WTC11 (cell line): ENCODE results near the gene FRMD5. TPM values are rescaled to one million over a fixed set of nuclear protein-coding genes. Genes with fewer than 3 reads are reported as not detected.

Experiments
- ATAC-seq: fragments of 200-7000 bp; cut with Tn5 transposase; 2 replicates; pipeline ENCODE4 v1.10.0; 2021; ENCODE audit warnings: mild to moderate bottlenecking, moderate library complexity
- CTCF ChIA-PET: fragments of 300-600 bp; sonication (Branson Sonifier 250); formaldehyde crosslinking; loops from one replicate; lab custom pipeline; 2021; ENCODE audit warnings: antibody characterized with exemption; lab: Charles Lee
- POLR2A ChIA-PET: fragments of 350-600 bp; sonication (Branson Sonifier 250); formaldehyde crosslinking; loops from one replicate; lab custom pipeline; 2021; ENCODE audit warnings: antibody characterized with exemption; lab: Charles Lee
- DNase-seq: peaks from one replicate; pipeline ENCODE4 v3.0.0; 2021; ENCODE audit warnings: low spot score
- H3K27ac Mint-ChIP-seq: 2 replicates; pipeline ENCODE4 v1.8.0; 2021; ENCODE audit warnings: mixed read lengths
- H3K27me3 Mint-ChIP-seq: 2 replicates; pipeline ENCODE4 v1.8.0; 2021; ENCODE audit warnings: low read depth, mild to moderate bottlenecking, moderate library complexity, mixed read lengths
- H3K36me3 Mint-ChIP-seq: 2 replicates; pipeline ENCODE4 v1.8.0; 2021; ENCODE audit warnings: mixed read lengths
- H3K4me1 Mint-ChIP-seq: 2 replicates; pipeline ENCODE4 v1.8.0; 2022; ENCODE audit warnings: mixed read lengths
- H3K4me3 Mint-ChIP-seq: 2 replicates; pipeline ENCODE4 v1.8.0; 2021; ENCODE audit warnings: mild to moderate bottlenecking, moderate library complexity, mixed read lengths
- H3K9me3 Mint-ChIP-seq: 2 replicates; pipeline ENCODE4 v1.8.0; 2021; ENCODE audit warnings: mixed read lengths
- CDX4 ChIP-seq: fragments of 250-450 bp; sonication (Bioruptor Pico); IDR thresholded peaks from 2 replicates; pipeline ENCODE4 v1.9.0; 2021; ENCODE audit warnings: moderate library complexity, mild to moderate bottlenecking, inconsistent platforms, borderline replicate concordance
- ELF4 ChIP-seq: sonication (generic); formaldehyde crosslinking; IDR thresholded peaks from 2 replicates; pipeline ENCODE4 v1.8.1; 2022; ENCODE audit warnings: low read depth, mild to moderate bottlenecking, moderate library complexity, missing genetic modification reagents
- FOXP1 ChIP-seq: sonication (generic); formaldehyde crosslinking; IDR thresholded peaks from 2 replicates; pipeline ENCODE4 v1.8.0; 2022; ENCODE audit warnings: missing genetic modification reagents, mild to moderate bottlenecking, moderate library complexity, borderline replicate concordance
- GRHL2 ChIP-seq: fragments of 250-450 bp; sonication (Bioruptor Pico); IDR thresholded peaks from 2 replicates; pipeline ENCODE4 v1.8.0; 2022; ENCODE audit warnings: mild to moderate bottlenecking, moderate library complexity; ENCODE audit not compliant: insufficient replicate concordance, severe bottlenecking
- KAT7 ChIP-seq: sonication (generic); formaldehyde crosslinking; IDR thresholded peaks from 2 replicates; pipeline ENCODE4 v1.8.1; 2023; ENCODE audit warnings: missing genetic modification reagents, mild to moderate bottlenecking, borderline replicate concordance
- NFYB ChIP-seq: sonication (generic); formaldehyde crosslinking; conservative IDR thresholded peaks from 2 replicates; pipeline ENCODE4 v1.8.0; 2022; ENCODE audit warnings: low read depth, missing genetic modification reagents
- NR1H2 ChIP-seq: sonication (generic); formaldehyde crosslinking; IDR thresholded peaks from 2 replicates; pipeline ENCODE4 v1.9.0; 2021; ENCODE audit warnings: mild to moderate bottlenecking, moderate library complexity, missing genetic modification reagents
- NR2C2 ChIP-seq: sonication (generic); formaldehyde crosslinking; IDR thresholded peaks from 2 replicates; pipeline ENCODE4 v1.8.0; 2022; ENCODE audit warnings: mild to moderate bottlenecking, missing genetic modification reagents
- NR3C1 ChIP-seq: sonication (generic); formaldehyde crosslinking; conservative IDR thresholded peaks from 2 replicates; pipeline ENCODE4 v1.8.1; 2023; ENCODE audit warnings: low read depth, mild to moderate bottlenecking, missing genetic modification reagents
- RELA ChIP-seq: sonication (generic); formaldehyde crosslinking; IDR thresholded peaks from 2 replicates; pipeline ENCODE4 v1.8.1; 2022; ENCODE audit warnings: missing genetic modification reagents, mild to moderate bottlenecking, borderline replicate concordance
- SMAD3 ChIP-seq: sonication (generic); formaldehyde crosslinking; IDR thresholded peaks from 2 replicates; pipeline ENCODE4 v1.8.0; 2022; ENCODE audit warnings: missing genetic modification reagents, mild to moderate bottlenecking, borderline replicate concordance
- STAT6 ChIP-seq: sonication (generic); formaldehyde crosslinking; conservative IDR thresholded peaks from 2 replicates; pipeline ENCODE4 v1.8.1; 2023; ENCODE audit warnings: mild to moderate bottlenecking, low read depth, missing genetic modification reagents, moderate library complexity
- TP53 ChIP-seq: sonication (generic); formaldehyde crosslinking; IDR thresholded peaks from 2 replicates; pipeline ENCODE4 v1.8.1; 2023; ENCODE audit warnings: mild to moderate bottlenecking, missing genetic modification reagents
- ZBTB21 ChIP-seq: sonication (generic); formaldehyde crosslinking; IDR thresholded peaks from 2 replicates; pipeline ENCODE4 v1.8.1; 2023; ENCODE audit warnings: mild to moderate bottlenecking, missing genetic modification reagents, borderline replicate concordance
- ZNF232 ChIP-seq: sonication (generic); formaldehyde crosslinking; IDR thresholded peaks from 2 replicates; pipeline ENCODE4 v1.8.0; 2022; ENCODE audit warnings: mild to moderate bottlenecking, missing genetic modification reagents
- ZNF263 ChIP-seq: sonication (generic); formaldehyde crosslinking; IDR thresholded peaks from 2 replicates; pipeline ENCODE4 v1.8.1; 2022; ENCODE audit warnings: low read depth, mild to moderate bottlenecking, moderate library complexity, missing genetic modification reagents
- ZNF317 ChIP-seq: sonication (generic); formaldehyde crosslinking; IDR thresholded peaks from 2 replicates; pipeline ENCODE4 v1.8.1; 2023; ENCODE audit warnings: low read depth, mild to moderate bottlenecking, moderate library complexity, missing genetic modification reagents, borderline replicate concordance
- ZNF425 ChIP-seq: fragments of 250-450 bp; sonication (Bioruptor Pico); conservative IDR thresholded peaks from 2 replicates; pipeline ENCODE4 v1.9.0; 2021; ENCODE audit warnings: mild to moderate bottlenecking
- total RNA-seq: library from RNA; stranded (reverse); gene quantifications from 3 replicates; pipeline ENCODE4 v1.2.3, GENCODE V29; 2021
- TF ChIP-seq, protein P1 (sequence below): sonication (generic); formaldehyde crosslinking; IDR thresholded peaks from 2 replicates; pipeline ENCODE4 v1.8.1; 2023; ENCODE audit warnings: mild to moderate bottlenecking, missing genetic modification reagents
- TF ChIP-seq, protein P2 (sequence below): sonication (generic); formaldehyde crosslinking; IDR thresholded peaks from 2 replicates; pipeline ENCODE4 v1.8.1; 2022; ENCODE audit warnings: missing genetic modification reagents, borderline replicate concordance
- TF ChIP-seq, protein P3 (sequence below): fragments of 250-450 bp; sonication (Bioruptor Pico); IDR thresholded peaks from 2 replicates; pipeline ENCODE4 v1.8.0; 2021; ENCODE audit warnings: mild to moderate bottlenecking
- TF ChIP-seq, protein P4 (sequence below): sonication (generic); formaldehyde crosslinking; IDR thresholded peaks from 2 replicates; pipeline ENCODE4 v1.8.1; 2023; ENCODE audit warnings: mild to moderate bottlenecking, missing genetic modification reagents, moderate library complexity

The FRMD5 gene
- total RNA-seq, 1 experiment from 2014 or later, result 14.1 TPM

DNA sequence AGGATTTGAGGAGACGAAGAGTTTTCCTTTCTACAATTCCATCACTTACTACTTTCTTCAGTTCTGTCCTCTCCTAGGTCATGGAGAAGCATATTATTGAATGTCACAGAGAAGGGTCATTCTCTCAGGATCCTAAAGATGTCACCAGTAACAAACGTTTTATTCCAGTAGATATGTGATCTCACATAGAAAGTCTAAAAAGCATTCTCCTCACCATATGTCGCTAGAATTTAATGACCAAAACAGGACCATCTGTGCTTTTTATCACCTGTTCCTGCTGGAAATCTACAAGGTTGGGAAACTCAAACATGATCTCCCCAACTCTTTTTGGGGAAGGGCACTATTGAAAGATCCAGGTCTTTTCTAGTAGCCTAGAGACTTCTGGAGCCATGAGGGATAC is 24.0 kb upstream of the FRMD5 start (continued):
- no peak for TF ChIP-seq KAT7
- TF ChIP-seq NR2C2, result no peak
- TF ChIP-seq, all 79 proteins: peak for 0

- Mint-ChIP-seq H3K36me3 (no peaks in the 10 kb centered on the region), H3K4me1 (peaks cover 20% of the 10 kb centered on the region), H3K4me3 (no peak overlapping the region), H3K27ac (no peak overlapping the region), H3K27me3 (no peaks in the 10 kb centered on the region), H3K9me3 (no peaks in the 10 kb centered on the region)
- CTCF ChIA-PET, result interaction anchor here (0.6 kb wide), 1 partner anchor 312 kb away, joined by 4 read pairs; no protein-coding TSS in a partner anchor
- DNase-seq (no peak), ATAC-seq (no peak)
- POLR2A ChIA-PET, result interaction anchor here (0.8 kb wide), 1 partner anchor 350 kb away, joined by 4 read pairs; no protein-coding TSS in a partner anchor
- TF ChIP-seq NR1H2 (CRISPR knock-in tag) (no peak), SMAD3 (CRISPR knock-in tag) (no peak), NR3C1 (no peak), CDX4 (no peak), ZNF263 (CRISPR knock-in tag) (no peak), ELF4 (no peak), RELA (CRISPR knock-in tag) (no peak), GRHL2 (CRISPR knock-in tag) (no peak), FOXP1 (CRISPR knock-in tag) (no peak), ZNF317 (no peak), TP53 (CRISPR knock-in tag) (no peak), ZNF232 (CRISPR knock-in tag) (no peak), STAT6 (CRISPR knock-in tag) (no peak), NFYB (CRISPR knock-in tag) (no peak), ZBTB21 (CRISPR knock-in tag) (no peak), ZNF425 (CRISPR knock-in tag) (no peak)
- TF ChIP-seq, protein P1, sequence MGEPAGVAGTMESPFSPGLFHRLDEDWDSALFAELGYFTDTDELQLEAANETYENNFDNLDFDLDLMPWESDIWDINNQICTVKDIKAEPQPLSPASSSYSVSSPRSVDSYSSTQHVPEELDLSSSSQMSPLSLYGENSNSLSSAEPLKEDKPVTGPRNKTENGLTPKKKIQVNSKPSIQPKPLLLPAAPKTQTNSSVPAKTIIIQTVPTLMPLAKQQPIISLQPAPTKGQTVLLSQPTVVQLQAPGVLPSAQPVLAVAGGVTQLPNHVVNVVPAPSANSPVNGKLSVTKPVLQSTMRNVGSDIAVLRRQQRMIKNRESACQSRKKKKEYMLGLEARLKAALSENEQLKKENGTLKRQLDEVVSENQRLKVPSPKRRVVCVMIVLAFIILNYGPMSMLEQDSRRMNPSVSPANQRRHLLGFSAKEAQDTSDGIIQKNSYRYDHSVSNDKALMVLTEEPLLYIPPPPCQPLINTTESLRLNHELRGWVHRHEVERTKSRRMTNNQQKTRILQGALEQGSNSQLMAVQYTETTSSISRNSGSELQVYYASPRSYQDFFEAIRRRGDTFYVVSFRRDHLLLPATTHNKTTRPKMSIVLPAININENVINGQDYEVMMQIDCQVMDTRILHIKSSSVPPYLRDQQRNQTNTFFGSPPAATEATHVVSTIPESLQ (CRISPR knock-in tag), result no peak
- TF ChIP-seq, protein P2, sequence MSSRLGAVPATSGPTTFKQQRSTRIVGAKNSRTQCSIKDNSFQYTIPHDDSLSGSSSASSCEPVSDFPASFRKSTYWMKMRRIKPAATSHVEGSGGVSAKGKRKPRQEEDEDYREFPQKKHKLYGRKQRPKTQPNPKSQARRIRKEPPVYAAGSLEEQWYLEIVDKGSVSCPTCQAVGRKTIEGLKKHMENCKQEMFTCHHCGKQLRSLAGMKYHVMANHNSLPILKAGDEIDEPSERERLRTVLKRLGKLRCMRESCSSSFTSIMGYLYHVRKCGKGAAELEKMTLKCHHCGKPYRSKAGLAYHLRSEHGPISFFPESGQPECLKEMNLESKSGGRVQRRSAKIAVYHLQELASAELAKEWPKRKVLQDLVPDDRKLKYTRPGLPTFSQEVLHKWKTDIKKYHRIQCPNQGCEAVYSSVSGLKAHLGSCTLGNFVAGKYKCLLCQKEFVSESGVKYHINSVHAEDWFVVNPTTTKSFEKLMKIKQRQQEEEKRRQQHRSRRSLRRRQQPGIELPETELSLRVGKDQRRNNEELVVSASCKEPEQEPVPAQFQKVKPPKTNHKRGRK (CRISPR knock-in tag), result no peak
- TF ChIP-seq, protein P3, sequence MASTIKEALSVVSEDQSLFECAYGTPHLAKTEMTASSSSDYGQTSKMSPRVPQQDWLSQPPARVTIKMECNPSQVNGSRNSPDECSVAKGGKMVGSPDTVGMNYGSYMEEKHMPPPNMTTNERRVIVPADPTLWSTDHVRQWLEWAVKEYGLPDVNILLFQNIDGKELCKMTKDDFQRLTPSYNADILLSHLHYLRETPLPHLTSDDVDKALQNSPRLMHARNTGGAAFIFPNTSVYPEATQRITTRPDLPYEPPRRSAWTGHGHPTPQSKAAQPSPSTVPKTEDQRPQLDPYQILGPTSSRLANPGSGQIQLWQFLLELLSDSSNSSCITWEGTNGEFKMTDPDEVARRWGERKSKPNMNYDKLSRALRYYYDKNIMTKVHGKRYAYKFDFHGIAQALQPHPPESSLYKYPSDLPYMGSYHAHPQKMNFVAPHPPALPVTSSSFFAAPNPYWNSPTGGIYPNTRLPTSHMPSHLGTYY (CRISPR knock-in tag), result no peak
- TF ChIP-seq, protein P4, sequence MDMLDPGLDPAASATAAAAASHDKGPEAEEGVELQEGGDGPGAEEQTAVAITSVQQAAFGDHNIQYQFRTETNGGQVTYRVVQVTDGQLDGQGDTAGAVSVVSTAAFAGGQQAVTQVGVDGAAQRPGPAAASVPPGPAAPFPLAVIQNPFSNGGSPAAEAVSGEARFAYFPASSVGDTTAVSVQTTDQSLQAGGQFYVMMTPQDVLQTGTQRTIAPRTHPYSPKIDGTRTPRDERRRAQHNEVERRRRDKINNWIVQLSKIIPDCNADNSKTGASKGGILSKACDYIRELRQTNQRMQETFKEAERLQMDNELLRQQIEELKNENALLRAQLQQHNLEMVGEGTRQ, result no peak
Measured at GRCh38 chr15:44216958-44217357, 21.9 kb upstream of the FRMD5 start.
